Esophagus muscularis mucosa (tissue), 2 donors: ENCODE data around the gene PREX1.

Experiments used
- EP300 ChIP-seq: sonication (generic); formaldehyde crosslinking; IDR thresholded peaks from one replicate; pipeline ENCODE4 v1.6.1; 2017; ENCODE audit warnings: antibody characterized with exemption
- POLR2A ChIP-seq: fragments of 450-650 bp; IDR thresholded peaks from one replicate; pipeline ENCODE4 v1.6.1; 2017; ENCODE audit warnings: antibody characterized with exemption, moderate library complexity, mild to moderate bottlenecking, low read depth

DNA sequence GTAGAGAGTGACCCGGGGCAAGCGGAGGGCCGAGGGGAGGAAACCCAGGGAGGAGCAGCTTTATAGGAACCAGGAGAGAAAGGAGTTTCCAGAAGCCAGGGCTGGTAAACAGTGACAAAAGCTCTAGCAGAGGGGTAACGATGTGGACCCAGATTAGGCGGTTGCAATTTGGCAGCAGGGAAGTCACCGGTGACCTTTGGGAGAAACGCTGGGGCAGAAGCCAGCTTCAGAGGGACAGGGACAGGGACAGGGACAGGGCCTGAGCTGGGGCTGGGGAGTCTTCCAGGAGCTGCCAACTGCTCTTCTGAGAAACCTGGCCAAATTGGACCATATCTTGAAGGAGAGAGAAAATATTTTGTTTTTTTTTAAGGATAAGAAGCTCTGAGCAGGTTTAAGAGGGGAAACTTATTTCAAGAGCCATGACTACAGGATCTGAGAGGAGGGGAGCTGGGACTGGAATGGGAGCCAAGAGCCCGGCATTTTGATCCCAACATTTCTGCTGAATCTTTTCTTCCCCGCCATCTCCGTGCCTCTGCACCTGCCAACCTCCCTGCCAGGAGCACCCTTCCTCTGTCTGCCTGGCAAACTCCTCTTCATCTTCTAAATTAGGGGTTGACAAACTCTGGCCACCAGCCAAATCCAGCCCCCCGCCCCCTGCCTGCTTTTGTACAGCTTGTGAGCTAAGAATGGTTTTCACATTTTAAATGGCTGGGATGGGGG lies 22.6 kb upstream of the PREX1 start:
- TF ChIP-seq EP300: no peak
- no peak for TF ChIP-seq POLR2A
